Fibroblast of the aortic adventitia (primary cell): ENCODE results near the gene NEK9. TPM values are rescaled to one million over a fixed set of nuclear protein-coding genes. Genes with fewer than 3 reads are reported as not detected.

Experiments
- DNase-seq: peaks from one replicate; pipeline ENCODE4 v3.0.0-alpha.2; 2010; ENCODE audit warnings: low read depth
- H3K4me3 ChIP-seq: 2 replicates; pipeline ENCODE4 v1.5.1; 2011; ENCODE audit warnings: low read depth, mild to moderate bottlenecking, control low read depth, low read length, moderate library complexity
- total RNA-seq: library from RNA; depleted of rRNA; stranded (reverse); fragments of >200 nt; gene quantifications from 2 replicates; pipeline ENCODE4 v1.2.3, GENCODE V29; 2012; ENCODE audit warnings: low replicate concordance
- TF ChIP-seq, protein P1 (sequence below): IDR thresholded peaks from 2 replicates; pipeline ENCODE4 v1.5.1; 2011; ENCODE audit warnings: mild to moderate bottlenecking, low read length, control low read depth, inconsistent platforms; ENCODE audit not compliant: insufficient read depth

NEK9 gene
- total RNA-seq, 1 donor, result 51.3 TPM

DNA sequence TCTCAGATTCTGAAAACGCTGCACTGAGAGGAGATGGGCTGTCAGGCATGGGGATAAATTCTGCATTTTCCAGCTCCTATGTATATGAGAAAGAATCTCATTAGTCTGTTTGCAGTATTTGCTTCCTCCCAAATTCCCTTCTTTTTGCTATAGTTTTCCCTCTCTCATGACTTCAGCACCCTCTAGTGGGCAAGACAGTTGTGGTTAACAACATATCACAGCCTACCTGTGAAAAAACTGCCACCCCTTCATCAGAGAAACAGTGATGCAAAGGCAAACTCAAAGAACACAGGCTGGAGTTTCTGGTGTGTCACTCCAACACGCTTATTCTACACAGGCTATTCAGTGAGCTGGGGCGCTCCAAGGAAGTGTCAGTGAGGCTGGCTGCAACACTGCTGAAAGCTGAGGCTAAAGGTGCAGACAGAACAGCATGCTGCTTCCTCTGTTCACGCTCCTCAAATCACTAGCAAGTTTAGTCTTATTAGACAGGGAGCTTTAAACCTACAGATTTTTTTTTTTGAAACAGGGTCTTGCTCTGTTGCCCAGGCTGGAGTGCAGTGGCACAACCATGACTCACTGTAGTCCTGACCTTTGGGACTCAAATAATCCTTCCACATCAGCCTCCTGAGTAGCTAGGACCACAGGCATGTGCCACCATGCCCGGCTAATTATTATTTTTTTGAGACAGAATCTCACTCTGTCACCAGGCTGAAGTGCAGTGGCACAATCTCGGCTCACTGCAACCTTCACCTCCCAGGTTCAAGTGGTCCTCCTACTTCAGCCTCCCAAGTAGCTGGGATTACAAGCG lies 38.1 kb downstream of the NEK9 start:
- TF ChIP-seq, protein P1, sequence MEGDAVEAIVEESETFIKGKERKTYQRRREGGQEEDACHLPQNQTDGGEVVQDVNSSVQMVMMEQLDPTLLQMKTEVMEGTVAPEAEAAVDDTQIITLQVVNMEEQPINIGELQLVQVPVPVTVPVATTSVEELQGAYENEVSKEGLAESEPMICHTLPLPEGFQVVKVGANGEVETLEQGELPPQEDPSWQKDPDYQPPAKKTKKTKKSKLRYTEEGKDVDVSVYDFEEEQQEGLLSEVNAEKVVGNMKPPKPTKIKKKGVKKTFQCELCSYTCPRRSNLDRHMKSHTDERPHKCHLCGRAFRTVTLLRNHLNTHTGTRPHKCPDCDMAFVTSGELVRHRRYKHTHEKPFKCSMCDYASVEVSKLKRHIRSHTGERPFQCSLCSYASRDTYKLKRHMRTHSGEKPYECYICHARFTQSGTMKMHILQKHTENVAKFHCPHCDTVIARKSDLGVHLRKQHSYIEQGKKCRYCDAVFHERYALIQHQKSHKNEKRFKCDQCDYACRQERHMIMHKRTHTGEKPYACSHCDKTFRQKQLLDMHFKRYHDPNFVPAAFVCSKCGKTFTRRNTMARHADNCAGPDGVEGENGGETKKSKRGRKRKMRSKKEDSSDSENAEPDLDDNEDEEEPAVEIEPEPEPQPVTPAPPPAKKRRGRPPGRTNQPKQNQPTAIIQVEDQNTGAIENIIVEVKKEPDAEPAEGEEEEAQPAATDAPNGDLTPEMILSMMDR, result peak; percentile 83
- peak; percentile 76 for DNase-seq
- no peak overlapping the region for H3K4me3 ChIP-seq

DNA sequence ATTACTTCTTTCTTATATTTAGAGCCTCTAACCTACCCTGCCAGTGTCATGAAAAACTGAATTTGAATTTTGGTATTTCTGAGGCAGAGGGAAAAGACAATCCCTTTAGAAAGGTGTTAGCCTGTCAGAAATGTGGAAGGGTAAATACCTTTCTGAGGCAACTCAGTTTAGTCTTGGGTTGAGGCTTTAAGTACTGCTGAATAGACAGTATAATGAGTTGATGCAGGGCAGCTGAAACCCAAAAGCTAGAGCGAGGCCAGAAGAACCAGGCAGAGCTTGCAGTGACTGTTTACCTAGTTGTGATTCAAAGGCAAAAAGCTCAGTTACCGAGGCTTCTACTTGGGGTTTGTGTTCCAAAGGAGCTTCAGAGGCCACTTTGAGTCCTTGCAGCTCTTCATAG lies 38.7 kb downstream of the NEK9 start:
- TF ChIP-seq, protein P1, result no peak
- DNase-seq, result no peak
- H3K4me3 ChIP-seq, result no peak overlapping the region

DNA sequence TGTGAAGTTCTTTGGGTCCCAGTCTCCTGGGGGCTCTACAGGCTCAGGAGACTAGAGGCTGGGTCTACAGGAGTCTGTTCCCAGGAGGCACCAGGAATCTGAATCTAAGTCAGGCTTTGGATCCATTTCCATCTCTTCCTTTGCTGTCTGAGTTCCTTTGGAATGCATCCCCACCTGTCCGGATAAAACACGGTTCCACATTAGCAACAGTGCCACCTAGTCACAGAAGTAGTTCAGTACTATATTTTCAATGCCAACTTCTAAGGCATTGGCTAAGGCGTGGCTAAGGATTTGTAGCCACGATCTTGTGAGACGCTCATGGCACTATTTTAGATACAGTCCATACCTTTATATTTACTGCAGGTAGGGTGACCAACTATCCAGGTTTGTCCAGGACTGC lies 42.3 kb downstream of the NEK9 start:
- TF ChIP-seq, protein P1, result no peak
- no peak for DNase-seq

DNA sequence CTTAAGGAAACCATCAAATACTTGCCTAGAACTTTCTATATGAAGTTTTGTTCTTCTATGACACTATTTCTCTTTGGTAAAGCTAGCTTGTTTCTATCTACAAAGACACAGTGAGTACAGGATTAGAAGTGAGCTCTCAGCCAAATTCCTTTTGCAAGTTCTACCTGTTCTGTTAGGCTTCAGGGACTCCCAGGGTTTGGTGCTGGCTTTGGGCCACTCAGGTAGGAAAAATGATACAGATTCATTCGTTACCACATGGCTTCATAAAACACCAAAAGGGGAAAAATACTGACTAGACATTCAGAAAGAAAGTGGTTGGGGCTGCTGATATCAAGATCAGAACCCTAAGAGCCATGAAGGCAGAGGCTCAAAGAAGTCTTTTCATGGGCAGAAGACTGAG lies 43.6 kb downstream of the NEK9 start:
- no peak overlapping the region for H3K4me3 ChIP-seq
- DNase-seq, result no peak
- TF ChIP-seq, protein P1, result no peak

More for the DNA sequence above, 42.3 kb downstream of the NEK9 start:
- no peak overlapping the region for H3K4me3 ChIP-seq

DNA sequence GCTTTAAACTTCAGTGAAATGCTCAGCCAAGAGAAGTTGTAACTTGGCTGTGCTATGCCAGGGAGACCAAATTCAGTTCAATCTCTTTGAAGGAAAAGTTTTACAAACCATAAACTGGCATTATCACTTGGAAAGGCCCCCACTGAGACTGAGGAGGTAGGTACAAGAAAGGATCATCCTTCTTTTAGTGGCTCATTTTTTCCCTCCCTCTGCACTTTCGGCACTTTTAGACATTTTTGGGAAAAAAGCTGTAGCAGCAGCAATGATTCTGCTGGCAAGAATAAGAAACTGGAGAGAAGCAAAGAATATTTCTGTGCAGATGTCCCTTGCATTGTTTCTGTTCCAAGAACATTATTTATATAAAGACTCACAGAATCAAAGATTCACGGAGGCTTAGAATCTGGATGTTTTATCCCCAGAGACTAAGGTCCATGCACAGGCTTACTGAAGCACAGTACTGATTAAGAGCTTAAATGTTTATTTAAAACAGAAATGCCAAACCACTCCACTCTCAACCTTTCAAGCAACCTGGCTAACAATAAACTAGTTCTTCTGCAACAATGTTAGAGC lies 45.1 kb downstream of the NEK9 start:
- TF ChIP-seq, protein P1, result no peak

DNA sequence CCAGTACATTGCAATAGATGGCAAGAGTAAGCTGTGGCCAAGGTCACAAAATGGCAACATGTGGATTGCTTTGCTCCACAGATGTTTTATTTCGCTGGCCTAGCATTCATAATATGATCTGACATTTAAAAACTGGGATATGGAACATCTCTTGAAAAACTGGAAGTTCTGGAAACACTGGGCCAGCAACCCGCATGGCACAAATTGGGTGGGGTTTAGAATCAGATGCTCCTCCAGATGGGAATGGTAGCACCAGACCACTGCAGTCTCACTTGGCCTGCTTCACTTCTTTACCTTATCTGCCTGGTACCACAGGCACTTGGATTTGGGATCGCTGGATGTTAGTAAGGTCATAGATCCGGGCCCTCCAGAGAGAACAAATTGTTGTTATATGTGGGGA lies 47.3 kb downstream of the NEK9 start:
- TF ChIP-seq, protein P1, result no peak
- no peak for DNase-seq
- no peak overlapping the region for H3K4me3 ChIP-seq

More for the DNA sequence above, 45.1 kb downstream of the NEK9 start:
- H3K4me3 ChIP-seq, result no peak overlapping the region
- DNase-seq, result peak; percentile 62
